KMS-11 (cell line): ENCODE measurements around the gene HDLBP.

Source experiments
- H2AFZ ChIP-seq: fragments of 200-600 bp; sonication (generic); 2 replicates; pipeline ENCODE4 v1.6.1; 2016; ENCODE audit warnings: antibody characterized with exemption, mixed run types, low read depth
- H3K27ac ChIP-seq: fragments of 200-600 bp; sonication (generic); 2 replicates; pipeline ENCODE4 v1.6.1; 2016; ENCODE audit warnings: mild to moderate bottlenecking, mixed run types
- H3K27me3 ChIP-seq: fragments of 200-600 bp; sonication (generic); 2 replicates; pipeline ENCODE4 v1.6.1; 2017; ENCODE audit warnings: mild to moderate bottlenecking, low read depth, mixed run types, moderate library complexity; ENCODE audit not compliant: insufficient read depth
- H3K36me3 ChIP-seq: fragments of 200-600 bp; sonication (generic); 2 replicates; pipeline ENCODE4 v1.6.1; 2017; ENCODE audit warnings: mild to moderate bottlenecking, mixed run types; ENCODE audit not compliant: insufficient read depth
- H3K4me1 ChIP-seq: fragments of 200-600 bp; sonication (generic); 2 replicates; pipeline ENCODE4 v1.6.1; 2016; ENCODE audit warnings: mild to moderate bottlenecking, low read depth, mixed run types; ENCODE audit not compliant: poor library complexity, severe bottlenecking
- H3K4me2 ChIP-seq: fragments of 200-600 bp; sonication (generic); 2 replicates; pipeline ENCODE4 v1.7.0; 2016; ENCODE audit warnings: mild to moderate bottlenecking, mixed run types
- H3K4me3 ChIP-seq: fragments of 200-600 bp; sonication (generic); IDR thresholded peaks from 2 replicates; pipeline ENCODE4 v1.6.1; 2017; ENCODE audit warnings: low read depth, low read length, mixed read lengths; ENCODE audit not compliant: insufficient read depth
- H3K79me2 ChIP-seq: fragments of 200-600 bp; sonication (generic); 2 replicates; pipeline ENCODE4 v1.6.1; 2016; ENCODE audit warnings: low read depth, mixed run types; ENCODE audit not compliant: insufficient read depth
- H3K9ac ChIP-seq: fragments of 200-600 bp; sonication (generic); 2 replicates; pipeline ENCODE4 v1.6.1; 2016; ENCODE audit warnings: mild to moderate bottlenecking, mixed run types
- H4K20me1 ChIP-seq: fragments of 200-600 bp; sonication (generic); 2 replicates; pipeline ENCODE4 v1.6.1; 2016; ENCODE audit warnings: mild to moderate bottlenecking, mixed run types; ENCODE audit not compliant: insufficient read depth
- TF ChIP-seq, protein P1 (sequence below): fragments of 200-600 bp; sonication (generic); conservative IDR thresholded peaks from 2 replicates; pipeline ENCODE4 v1.6.1; 2017; ENCODE audit warnings: low read depth, mild to moderate bottlenecking, antibody characterized with exemption, low read length, moderate library complexity, mixed read lengths

HDLBP gene

DNA sequence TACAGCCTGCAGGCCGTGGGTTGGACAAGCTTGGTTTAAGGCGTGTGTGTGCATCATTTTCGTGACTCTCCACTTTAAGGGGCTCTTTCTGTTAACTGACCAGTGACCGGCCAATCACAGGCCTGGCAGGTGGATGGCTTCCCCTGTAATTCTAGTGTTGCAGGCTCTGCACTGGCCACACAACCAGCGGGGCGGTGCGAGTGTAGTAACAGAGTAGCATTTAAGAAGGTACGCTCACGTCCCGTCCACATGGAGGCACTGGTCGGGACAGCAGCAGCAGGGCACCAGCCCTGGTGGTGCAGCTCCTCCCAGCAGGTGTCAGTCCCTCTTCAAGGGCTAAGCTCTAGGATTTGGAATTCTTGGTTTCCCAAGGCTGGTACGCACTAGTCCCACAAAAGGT is 135.0 kb downstream of the HDLBP start:
- H3K36me3 ChIP-seq, result no peaks in the 10 kb centered on the region
- H2AFZ ChIP-seq, result no peak overlapping the region

DNA sequence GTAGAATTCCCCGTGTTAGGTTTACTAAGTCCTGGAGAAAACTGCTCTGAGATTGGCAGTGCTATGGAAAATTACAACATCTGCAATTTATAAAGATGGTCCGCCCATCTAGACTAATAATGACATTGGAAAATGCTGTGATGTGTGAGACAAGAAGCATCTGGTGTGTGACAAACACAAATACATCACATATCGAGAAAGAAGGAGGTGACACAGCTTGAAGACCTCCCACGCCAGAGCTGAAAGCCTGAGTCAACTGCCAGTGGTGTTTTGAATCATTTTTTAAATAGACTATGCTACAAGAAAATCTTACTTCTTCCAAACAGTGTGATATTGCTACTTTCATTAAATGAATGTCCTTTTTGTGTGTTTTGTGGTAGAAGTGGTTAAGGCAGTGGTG is 135.6 kb downstream of the HDLBP start:
- no peak overlapping the region for H3K4me3 ChIP-seq
- TF ChIP-seq, protein P1, sequence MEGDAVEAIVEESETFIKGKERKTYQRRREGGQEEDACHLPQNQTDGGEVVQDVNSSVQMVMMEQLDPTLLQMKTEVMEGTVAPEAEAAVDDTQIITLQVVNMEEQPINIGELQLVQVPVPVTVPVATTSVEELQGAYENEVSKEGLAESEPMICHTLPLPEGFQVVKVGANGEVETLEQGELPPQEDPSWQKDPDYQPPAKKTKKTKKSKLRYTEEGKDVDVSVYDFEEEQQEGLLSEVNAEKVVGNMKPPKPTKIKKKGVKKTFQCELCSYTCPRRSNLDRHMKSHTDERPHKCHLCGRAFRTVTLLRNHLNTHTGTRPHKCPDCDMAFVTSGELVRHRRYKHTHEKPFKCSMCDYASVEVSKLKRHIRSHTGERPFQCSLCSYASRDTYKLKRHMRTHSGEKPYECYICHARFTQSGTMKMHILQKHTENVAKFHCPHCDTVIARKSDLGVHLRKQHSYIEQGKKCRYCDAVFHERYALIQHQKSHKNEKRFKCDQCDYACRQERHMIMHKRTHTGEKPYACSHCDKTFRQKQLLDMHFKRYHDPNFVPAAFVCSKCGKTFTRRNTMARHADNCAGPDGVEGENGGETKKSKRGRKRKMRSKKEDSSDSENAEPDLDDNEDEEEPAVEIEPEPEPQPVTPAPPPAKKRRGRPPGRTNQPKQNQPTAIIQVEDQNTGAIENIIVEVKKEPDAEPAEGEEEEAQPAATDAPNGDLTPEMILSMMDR, result no peak
- H4K20me1 ChIP-seq, result no peaks in the 10 kb centered on the region
- no peak overlapping the region for H3K4me2 ChIP-seq
- H3K36me3 ChIP-seq, result no peaks in the 10 kb centered on the region
- H3K4me1 ChIP-seq, result no peaks in the 10 kb centered on the region
- no peak overlapping the region for H2AFZ ChIP-seq
- H3K79me2 ChIP-seq, result no peaks in the 10 kb centered on the region
- no peaks in the 10 kb centered on the region for H3K27me3 ChIP-seq
- H3K27ac ChIP-seq, result no peak overlapping the region
- no peak overlapping the region for H3K9ac ChIP-seq

More for the DNA sequence above, 135.0 kb downstream of the HDLBP start:
- H3K4me1 ChIP-seq, result no peaks in the 10 kb centered on the region
- H3K27ac ChIP-seq, result no peak overlapping the region
- H4K20me1 ChIP-seq, result no peaks in the 10 kb centered on the region
- TF ChIP-seq, protein P1, result no peak
- no peaks in the 10 kb centered on the region for H3K79me2 ChIP-seq
- no peaks in the 10 kb centered on the region for H3K27me3 ChIP-seq
- H3K9ac ChIP-seq, result no peak overlapping the region
- no peak overlapping the region for H3K4me3 ChIP-seq
- H3K4me2 ChIP-seq, result no peak overlapping the region

DNA sequence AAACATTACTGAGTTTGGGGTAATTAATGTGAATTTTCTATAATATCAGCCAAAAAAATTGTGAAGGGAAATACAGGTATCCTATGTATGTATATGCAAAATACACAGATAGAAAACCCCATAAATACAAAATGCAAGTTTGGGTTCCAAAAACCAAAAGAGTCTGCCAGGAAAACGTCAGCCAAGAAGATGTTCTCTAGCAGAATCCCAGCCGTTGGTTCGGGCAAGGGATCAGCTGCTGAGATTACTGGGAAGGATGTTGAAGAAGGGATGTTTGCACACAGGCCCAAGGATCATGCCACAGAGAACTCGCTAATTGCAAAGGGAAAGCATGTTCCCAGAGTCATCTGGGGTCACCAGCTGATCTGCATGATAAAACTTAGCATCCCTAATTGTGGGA is 136.5 kb downstream of the HDLBP start:
- Histone ChIP-seq H3K4me1 (no peaks in the 10 kb centered on the region), H3K4me2 (no peak overlapping the region), H2AFZ (no peak overlapping the region), H3K36me3 (no peaks in the 10 kb centered on the region), H4K20me1 (no peaks in the 10 kb centered on the region), H3K4me3 (no peak overlapping the region), H3K9ac (no peak overlapping the region), H3K27me3 (no peaks in the 10 kb centered on the region), H3K27ac (no peak overlapping the region), H3K79me2 (no peaks in the 10 kb centered on the region)
- TF ChIP-seq, protein P1, result no peak

DNA sequence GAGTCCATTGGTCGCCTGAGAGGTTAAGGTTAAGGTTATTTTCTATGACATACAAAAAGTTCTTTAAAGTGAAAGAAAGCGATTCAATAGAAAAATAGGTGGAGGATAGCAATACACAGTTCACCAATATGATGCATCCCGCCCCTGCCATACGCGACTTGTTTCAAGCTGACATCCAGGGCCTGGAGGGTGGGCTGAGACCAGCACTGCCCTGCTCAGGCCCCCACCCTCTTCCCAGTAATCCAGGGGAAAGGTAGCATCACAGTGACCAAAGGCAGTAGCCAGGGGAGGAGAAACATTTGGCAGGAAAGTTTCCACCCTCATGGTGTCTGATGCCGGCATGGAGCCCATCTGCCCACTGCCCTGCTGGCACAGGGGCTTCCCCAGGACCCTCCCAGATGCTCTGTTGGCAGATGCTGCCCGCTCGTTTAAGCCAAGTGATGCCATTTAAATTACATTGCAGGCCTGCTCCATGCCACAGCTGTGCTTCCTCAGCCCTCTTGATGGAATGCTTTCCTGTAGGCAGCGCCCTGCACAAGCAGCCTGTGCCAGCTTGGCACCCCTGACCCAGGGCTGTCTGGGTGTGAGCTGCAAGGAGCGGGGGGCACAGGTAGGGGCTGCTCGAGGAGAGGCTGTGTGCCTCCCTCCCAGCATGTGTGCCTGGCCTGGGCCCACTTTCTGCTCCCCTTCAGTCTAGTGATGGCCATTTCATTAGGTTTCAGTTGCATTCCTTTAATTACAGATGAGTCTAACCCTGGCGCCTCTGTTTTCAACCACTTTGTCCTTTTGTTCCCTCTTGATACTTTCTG is 137.7 kb downstream of the HDLBP start:
- Histone ChIP-seq H3K27me3 (no peaks in the 10 kb centered on the region), H4K20me1 (no peaks in the 10 kb centered on the region), H3K36me3 (no peaks in the 10 kb centered on the region), H2AFZ (no peak overlapping the region), H3K79me2 (no peaks in the 10 kb centered on the region), H3K27ac (no peak overlapping the region), H3K4me1 (no peaks in the 10 kb centered on the region), H3K4me2 (no peak overlapping the region), H3K4me3 (no peak overlapping the region), H3K9ac (no peak overlapping the region)
- TF ChIP-seq, protein P1, result no peak
